ENCODE results near the gene SHOX. TPM values are rescaled to one million over a fixed set of nuclear protein-coding genes. Genes with fewer than 3 reads are reported as not detected.
A peak's percentile ranks its signal among the peaks of the same experiment; 100 is the strongest.
"Not testable (repeated sequence)": the region's sequence is repeated elsewhere in the genome, so short reads cannot be mapped to it uniquely, and the experiment has no call there.

The SHOX gene
- total RNA-seq, 1 donor: 13.4 TPM

DNA sequence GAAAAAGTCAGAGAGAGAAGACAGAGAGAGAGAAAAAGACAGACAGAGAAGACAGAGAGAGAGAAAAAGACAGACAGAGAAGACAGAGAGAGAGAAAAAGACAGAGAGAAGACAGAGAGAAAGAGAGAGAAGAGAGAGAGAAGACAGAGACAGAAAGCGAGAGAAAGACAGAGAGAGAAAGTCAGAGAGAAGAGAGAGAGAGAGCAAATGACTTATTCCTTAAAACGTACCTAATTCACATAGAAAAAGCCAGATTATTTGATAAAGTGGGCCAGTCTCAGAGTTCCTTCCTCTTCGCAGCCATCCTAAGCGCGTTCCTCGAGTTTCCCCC is 7.4 kb upstream of the SHOX start:
- TF ChIP-seq, protein P1, sequence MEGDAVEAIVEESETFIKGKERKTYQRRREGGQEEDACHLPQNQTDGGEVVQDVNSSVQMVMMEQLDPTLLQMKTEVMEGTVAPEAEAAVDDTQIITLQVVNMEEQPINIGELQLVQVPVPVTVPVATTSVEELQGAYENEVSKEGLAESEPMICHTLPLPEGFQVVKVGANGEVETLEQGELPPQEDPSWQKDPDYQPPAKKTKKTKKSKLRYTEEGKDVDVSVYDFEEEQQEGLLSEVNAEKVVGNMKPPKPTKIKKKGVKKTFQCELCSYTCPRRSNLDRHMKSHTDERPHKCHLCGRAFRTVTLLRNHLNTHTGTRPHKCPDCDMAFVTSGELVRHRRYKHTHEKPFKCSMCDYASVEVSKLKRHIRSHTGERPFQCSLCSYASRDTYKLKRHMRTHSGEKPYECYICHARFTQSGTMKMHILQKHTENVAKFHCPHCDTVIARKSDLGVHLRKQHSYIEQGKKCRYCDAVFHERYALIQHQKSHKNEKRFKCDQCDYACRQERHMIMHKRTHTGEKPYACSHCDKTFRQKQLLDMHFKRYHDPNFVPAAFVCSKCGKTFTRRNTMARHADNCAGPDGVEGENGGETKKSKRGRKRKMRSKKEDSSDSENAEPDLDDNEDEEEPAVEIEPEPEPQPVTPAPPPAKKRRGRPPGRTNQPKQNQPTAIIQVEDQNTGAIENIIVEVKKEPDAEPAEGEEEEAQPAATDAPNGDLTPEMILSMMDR (IDR thresholded peaks at IDR 0.05; ENCODE audit: extremely low read depth, low read depth, low read length): no peak
- H3K79me2 ChIP-seq (ENCODE audit: insufficient read depth, low read length): no peaks in the 10 kb centered on the region
- no peaks in the 10 kb centered on the region for H3K9me3 ChIP-seq (ENCODE audit: low read depth, low read length)
- no peaks in the 10 kb centered on the region for H3K36me3 ChIP-seq (ENCODE audit: insufficient read depth, low read length)
- H3K4me3 ChIP-seq (ENCODE audit: insufficient read depth, low read length): no peak overlapping the region
- H3K4me1 ChIP-seq (ENCODE audit: insufficient read depth, low read length): no peaks in the 10 kb centered on the region
- DNase-seq (ENCODE audit: insufficient read length, low spot score, missing footprints): peak; percentile 73
- H3K4me2 ChIP-seq (ENCODE audit: insufficient read depth, low read length): no peak overlapping the region
- peaks cover 3% of the 10 kb centered on the region for H3K27me3 ChIP-seq (ENCODE audit: insufficient read depth, low read length)
- no peak overlapping the region for H2AFZ ChIP-seq (ENCODE audit: low read length)
- no peaks in the 10 kb centered on the region for H4K20me1 ChIP-seq (ENCODE audit: insufficient read depth, low read length)
- H3K27ac ChIP-seq (ENCODE audit: low read depth, low read length): no peak overlapping the region

DNA sequence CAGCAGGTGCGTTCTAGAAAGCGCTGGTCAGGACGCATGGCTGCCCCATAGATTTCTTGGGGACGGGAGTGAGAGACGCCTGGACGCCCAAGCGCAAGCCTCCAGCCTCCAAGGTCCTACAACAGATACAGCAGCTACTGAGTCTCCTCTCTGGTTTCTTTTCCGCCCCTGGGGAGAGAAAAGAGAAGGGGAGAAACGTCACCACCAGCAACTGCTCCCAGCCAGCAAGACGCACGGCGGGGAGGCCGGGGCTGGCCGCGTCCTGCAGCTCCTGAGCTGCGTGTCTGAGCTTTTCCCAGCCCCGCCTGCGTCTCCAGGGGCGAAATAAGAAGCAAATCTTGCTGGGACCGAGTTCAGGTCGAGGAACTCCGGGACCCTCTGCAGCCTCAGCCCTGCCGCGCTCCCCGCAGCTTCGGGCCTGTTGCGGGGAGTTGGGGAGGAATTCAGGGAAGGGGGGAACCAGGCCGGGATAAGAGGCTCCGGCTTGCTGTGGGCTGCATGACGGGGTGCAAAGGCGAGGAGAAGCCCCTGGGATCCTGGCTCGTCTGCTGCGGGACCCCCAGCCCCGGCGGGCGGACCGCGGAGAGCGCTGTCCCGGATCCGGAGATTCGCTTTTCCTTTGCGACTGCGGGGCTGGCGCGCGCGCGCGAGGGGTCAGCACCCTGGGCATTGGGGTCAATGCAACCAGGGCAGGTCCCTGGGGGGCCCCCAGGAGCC is 6.8 kb upstream of the SHOX start:
- Histone ChIP-seq H2AFZ (ENCODE audit: low read length) (no peak overlapping the region), H3K4me2 (ENCODE audit: insufficient read depth, low read length) (peak overlapping the region; percentile 9), H3K27me3 (ENCODE audit: insufficient read depth, low read length) (peaks cover 3% of the 10 kb centered on the region), H3K9me3 (ENCODE audit: low read depth, low read length) (no peaks in the 10 kb centered on the region), H4K20me1 (ENCODE audit: insufficient read depth, low read length) (no peaks in the 10 kb centered on the region), H3K79me2 (ENCODE audit: insufficient read depth, low read length) (no peaks in the 10 kb centered on the region), H3K27ac (ENCODE audit: low read depth, low read length) (no peak overlapping the region), H3K4me3 (ENCODE audit: insufficient read depth, low read length) (peak overlapping the region; percentile 28), H3K4me1 (ENCODE audit: insufficient read depth, low read length) (no peaks in the 10 kb centered on the region), H3K36me3 (ENCODE audit: insufficient read depth, low read length) (no peaks in the 10 kb centered on the region)
- peak; percentile 76 for DNase-seq (ENCODE audit: insufficient read length, low spot score, missing footprints)
- TF ChIP-seq, protein P1 (IDR thresholded peaks at IDR 0.05; ENCODE audit: extremely low read depth, low read depth, low read length): no peak

DNA sequence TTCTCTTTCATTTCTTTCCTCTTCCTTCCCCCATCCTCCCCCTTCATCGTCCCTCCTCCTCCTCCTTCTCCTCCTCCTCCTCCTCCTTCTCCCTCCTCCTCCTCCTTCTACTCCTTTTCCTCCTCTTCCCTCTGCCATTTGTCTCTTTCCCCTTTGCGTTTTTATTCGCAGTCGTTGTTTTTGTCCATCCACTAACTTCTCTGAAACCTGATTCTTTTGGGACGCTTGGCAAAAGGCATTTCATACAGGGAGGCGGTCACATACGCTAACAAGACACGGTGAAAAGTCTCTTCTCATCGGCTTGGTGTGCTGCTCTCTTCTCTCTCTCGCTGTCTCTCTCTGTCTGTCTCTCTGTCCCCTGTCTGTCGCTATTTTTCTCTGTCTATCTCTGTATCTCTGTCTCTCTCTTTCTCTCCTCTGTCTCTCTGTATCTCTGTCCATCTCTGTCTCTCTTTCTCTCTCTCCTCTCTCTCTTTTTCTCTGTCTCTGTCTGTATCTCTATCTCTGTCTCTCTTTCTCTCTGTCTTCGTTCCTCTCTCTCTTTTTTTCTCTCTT is 5.4 kb upstream of the SHOX start:
- no peaks in the 10 kb centered on the region for H3K79me2 ChIP-seq (ENCODE audit: insufficient read depth, low read length)
- H3K4me3 ChIP-seq (ENCODE audit: insufficient read depth, low read length): peak overlapping the region; percentile 23
- TF ChIP-seq, protein P1 (IDR thresholded peaks at IDR 0.05; ENCODE audit: extremely low read depth, low read depth, low read length): no peak

DNA sequence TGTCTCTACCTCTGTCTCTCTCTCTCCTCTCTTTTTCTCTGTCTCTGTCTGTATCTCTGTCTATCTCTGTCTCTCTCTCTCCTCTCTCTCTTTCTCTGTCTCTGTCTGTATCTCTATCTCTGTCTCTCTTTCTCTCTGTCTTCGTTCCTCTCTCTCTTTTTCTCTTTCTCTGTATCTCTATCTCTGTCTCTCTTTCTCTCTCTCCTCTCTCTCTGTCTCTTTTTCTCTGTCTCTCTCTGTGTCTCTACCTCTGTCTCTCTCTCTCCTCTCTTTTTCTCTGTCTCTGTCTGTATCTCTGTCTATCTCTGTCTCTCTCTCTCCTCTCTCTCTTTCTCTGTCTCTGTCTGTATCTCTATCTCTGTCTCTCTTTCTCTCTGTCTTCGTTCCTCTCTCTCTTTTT is 4.5 kb upstream of the SHOX start:
- not testable (repeated sequence) for H3K4me2 ChIP-seq (ENCODE audit: insufficient read depth, low read length); H3K4me3 ChIP-seq (ENCODE audit: insufficient read depth, low read length); H2AFZ ChIP-seq (ENCODE audit: low read length); DNase-seq (ENCODE audit: insufficient read length, low spot score, missing footprints); H3K27ac ChIP-seq (ENCODE audit: low read depth, low read length); H3K4me1 ChIP-seq (ENCODE audit: insufficient read depth, low read length); H4K20me1 ChIP-seq (ENCODE audit: insufficient read depth, low read length); H3K79me2 ChIP-seq (ENCODE audit: insufficient read depth, low read length); H3K36me3 ChIP-seq (ENCODE audit: insufficient read depth, low read length); H3K9me3 ChIP-seq (ENCODE audit: low read depth, low read length)
- H3K27me3 ChIP-seq (ENCODE audit: insufficient read depth, low read length): peaks cover 15% of the 10 kb centered on the region

More for the DNA sequence above, 5.4 kb upstream of the SHOX start:
- Histone ChIP-seq H3K9me3 (ENCODE audit: low read depth, low read length) (no peaks in the 10 kb centered on the region), H4K20me1 (ENCODE audit: insufficient read depth, low read length) (no peaks in the 10 kb centered on the region), H2AFZ (ENCODE audit: low read length) (no peak overlapping the region), H3K27ac (ENCODE audit: low read depth, low read length) (no peak overlapping the region), H3K4me2 (ENCODE audit: insufficient read depth, low read length) (peak overlapping the region; percentile 18), H3K27me3 (ENCODE audit: insufficient read depth, low read length) (peaks cover 10% of the 10 kb centered on the region), H3K36me3 (ENCODE audit: insufficient read depth, low read length) (no peaks in the 10 kb centered on the region), H3K4me1 (ENCODE audit: insufficient read depth, low read length) (no peaks in the 10 kb centered on the region)
- peak; percentile 84 for DNase-seq (ENCODE audit: insufficient read length, low spot score, missing footprints)
